ENCODE data around the gene RNF121.

The RNF121 gene

GRCh38 chr11:72040491-72041363, 111.9 kb downstream of the RNF121 start:
- peaks cover 66% of the 10 kb centered on the region for H3K4me1 ChIP-seq (ENCODE audit: insufficient read depth, low read length)
- H3K27ac ChIP-seq (ENCODE audit: low read length), result peak overlapping the region; percentile 71
- peak overlapping the region; percentile 38 to 75 for H3K4me3 ChIP-seq (ENCODE audit: low read depth in 1 of 2, low read length in 2 of 2)
- peak overlapping the region; percentile 85 for H3K4me2 ChIP-seq (ENCODE audit: insufficient read depth, low read length)
- H3K79me2 ChIP-seq (ENCODE audit: insufficient read depth, low read length), result peaks cover 99% of the 10 kb centered on the region
- DNase-seq, result peak; percentile 84
- no peak for TF ChIP-seq EZH2 (IDR thresholded peaks at IDR 0.05; ENCODE audit: borderline replicate concordance, low read depth, low read length, severe bottlenecking)
- peak; percentile 33 for TF ChIP-seq CTCF (IDR thresholded peaks at IDR 0.05; ENCODE audit: borderline replicate concordance, extremely low read depth, low read length, poor library complexity, severe bottlenecking)
- peaks cover 27% of the 10 kb centered on the region for H4K20me1 ChIP-seq (ENCODE audit: insufficient read depth, low read length)
- H2AFZ ChIP-seq (ENCODE audit: low read depth, low read length), result peak overlapping the region; percentile 15
- ATAC-seq (ENCODE audit: insufficient read depth, low read depth), result peak; percentile 82
- H3K27me3 ChIP-seq (ENCODE audit: insufficient read depth, low read length, poor library complexity), result no peaks in the 10 kb centered on the region
- peaks cover 36% of the 10 kb centered on the region for H3K36me3 ChIP-seq (ENCODE audit: insufficient read depth, low read length)
- no peaks in the 10 kb centered on the region for H3K9me3 ChIP-seq (ENCODE audit: insufficient read depth, low read length, severe bottlenecking)
- H3K9ac ChIP-seq (ENCODE audit: low read depth, low read length), result peak overlapping the region; percentile 63

- no peaks in the 10 kb centered on the region for H3K27me3 ChIP-seq (ENCODE audit: insufficient read depth, low read length, poor library complexity)
- peak overlapping the region; percentile 38 to 75; a peak in 3 of 4 replicates for H3K4me3 ChIP-seq (ENCODE audit: low read depth in 1 of 2, low read length in 2 of 2)
- DNase-seq (peak; percentile 51), ATAC-seq (ENCODE audit: insufficient read depth, low read depth) (peak; percentile 55)
- no peaks in the 10 kb centered on the region for H3K9me3 ChIP-seq (ENCODE audit: insufficient read depth, low read length, severe bottlenecking)
- peaks cover 32% of the 10 kb centered on the region for H3K36me3 ChIP-seq (ENCODE audit: insufficient read depth, low read length)
- H4K20me1 ChIP-seq (ENCODE audit: insufficient read depth, low read length), result peaks cover 21% of the 10 kb centered on the region
- peak overlapping the region; percentile 63 for H3K9ac ChIP-seq (ENCODE audit: low read depth, low read length)
- peaks cover 98% of the 10 kb centered on the region for H3K79me2 ChIP-seq (ENCODE audit: insufficient read depth, low read length)
- peak overlapping the region; percentile 15 for H2AFZ ChIP-seq (ENCODE audit: low read depth, low read length)
- peak overlapping the region; percentile 85 for H3K4me2 ChIP-seq (ENCODE audit: insufficient read depth, low read length)
- peaks cover 66% of the 10 kb centered on the region for H3K4me1 ChIP-seq (ENCODE audit: insufficient read depth, low read length)
- TF ChIP-seq EZH2 (IDR thresholded peaks at IDR 0.05; ENCODE audit: borderline replicate concordance, low read depth, low read length, severe bottlenecking) (no peak), CTCF (IDR thresholded peaks at IDR 0.05; ENCODE audit: borderline replicate concordance, extremely low read depth, low read length, poor library complexity, severe bottlenecking) (no peak)
- peak overlapping the region; percentile 71 for H3K27ac ChIP-seq (ENCODE audit: low read length)
Measured at GRCh38 chr11:72041364-72042063, 112.7 kb downstream of the RNF121 start.

GRCh38 chr11:72042064-72042745, 113.4 kb downstream of the RNF121 start:
- Histone ChIP-seq H3K79me2 (ENCODE audit: insufficient read depth, low read length) (peaks cover 98% of the 10 kb centered on the region), H3K9me3 (ENCODE audit: insufficient read depth, low read length, severe bottlenecking) (no peaks in the 10 kb centered on the region), H3K9ac (ENCODE audit: low read depth, low read length) (peak overlapping the region; percentile 63), H2AFZ (ENCODE audit: low read depth, low read length) (peak overlapping the region; percentile 15), H3K27ac (ENCODE audit: low read length) (peak overlapping the region; percentile 71), H3K4me1 (ENCODE audit: insufficient read depth, low read length) (peaks cover 66% of the 10 kb centered on the region), H3K36me3 (ENCODE audit: insufficient read depth, low read length) (peaks cover 29% of the 10 kb centered on the region), H3K4me2 (ENCODE audit: insufficient read depth, low read length) (peak overlapping the region; percentile 85), H3K4me3 (ENCODE audit: low read depth in 1 of 2, low read length in 2 of 2) (peak overlapping the region; percentile 38 to 75; a peak in 3 of 4 replicates), H3K27me3 (ENCODE audit: insufficient read depth, low read length, poor library complexity) (no peaks in the 10 kb centered on the region), H4K20me1 (ENCODE audit: insufficient read depth, low read length) (peaks cover 15% of the 10 kb centered on the region; the same call in 1 of the 2 replicates)
- ATAC-seq (ENCODE audit: insufficient read depth, low read depth) (no peak; the same call in 2 of the 3 replicates), DNase-seq (no peak)
- no peak for TF ChIP-seq CTCF (IDR thresholded peaks at IDR 0.05; ENCODE audit: borderline replicate concordance, extremely low read depth, low read length, poor library complexity, severe bottlenecking)
- TF ChIP-seq EZH2 (IDR thresholded peaks at IDR 0.05; ENCODE audit: borderline replicate concordance, low read depth, low read length, severe bottlenecking), result no peak

All from DND-41 (cell line).